Measurements from ENCODE around the gene SH3RF3.

SH3RF3 gene

DNA sequence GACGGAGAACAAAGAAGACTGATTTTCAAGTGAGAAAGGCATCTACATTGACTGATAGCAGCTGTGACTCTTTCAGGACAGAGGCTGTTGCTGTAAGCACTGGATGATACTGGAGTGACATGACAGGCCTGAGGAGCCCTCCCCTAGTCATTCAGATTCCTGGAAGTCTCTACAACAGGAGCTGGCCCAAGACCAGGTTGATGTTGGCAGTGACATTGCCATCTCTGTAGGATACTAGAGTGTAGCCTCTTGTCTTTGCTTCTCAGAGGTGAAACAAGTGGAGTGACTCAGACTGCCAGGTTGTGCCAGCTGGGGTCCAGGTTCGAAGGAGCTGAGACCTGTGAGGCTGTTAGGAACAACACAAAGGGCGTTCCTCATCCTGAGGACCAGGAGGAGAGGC is 44.7 kb upstream of the SH3RF3 start:
- TF ChIP-seq ZNF8 (CRISPR knock-in tag; IDR thresholded peaks at IDR 0.05) (no peak), ZNF565 (CRISPR knock-in tag; conservative IDR thresholded peaks at IDR 0.05; ENCODE audit: low read depth) (no peak), ZFP3 (CRISPR knock-in tag; IDR thresholded peaks at IDR 0.05) (no peak), RARB (CRISPR knock-in tag; IDR thresholded peaks at IDR 0.05) (no peak), OSR1 (CRISPR knock-in tag; IDR thresholded peaks at IDR 0.05) (no peak), GLIS3 (CRISPR knock-in tag; IDR thresholded peaks at IDR 0.05) (no peak), CREB5 (CRISPR knock-in tag; IDR thresholded peaks at IDR 0.05; ENCODE audit: low read depth) (no peak), ZNF70 (CRISPR knock-in tag; IDR thresholded peaks at IDR 0.05) (no peak), PPARA (CRISPR knock-in tag; IDR thresholded peaks at IDR 0.05; ENCODE audit: borderline replicate concordance) (no peak), ZFP30 (CRISPR knock-in tag; IDR thresholded peaks at IDR 0.05) (no peak)
- no peak for ATAC-seq

DNA sequence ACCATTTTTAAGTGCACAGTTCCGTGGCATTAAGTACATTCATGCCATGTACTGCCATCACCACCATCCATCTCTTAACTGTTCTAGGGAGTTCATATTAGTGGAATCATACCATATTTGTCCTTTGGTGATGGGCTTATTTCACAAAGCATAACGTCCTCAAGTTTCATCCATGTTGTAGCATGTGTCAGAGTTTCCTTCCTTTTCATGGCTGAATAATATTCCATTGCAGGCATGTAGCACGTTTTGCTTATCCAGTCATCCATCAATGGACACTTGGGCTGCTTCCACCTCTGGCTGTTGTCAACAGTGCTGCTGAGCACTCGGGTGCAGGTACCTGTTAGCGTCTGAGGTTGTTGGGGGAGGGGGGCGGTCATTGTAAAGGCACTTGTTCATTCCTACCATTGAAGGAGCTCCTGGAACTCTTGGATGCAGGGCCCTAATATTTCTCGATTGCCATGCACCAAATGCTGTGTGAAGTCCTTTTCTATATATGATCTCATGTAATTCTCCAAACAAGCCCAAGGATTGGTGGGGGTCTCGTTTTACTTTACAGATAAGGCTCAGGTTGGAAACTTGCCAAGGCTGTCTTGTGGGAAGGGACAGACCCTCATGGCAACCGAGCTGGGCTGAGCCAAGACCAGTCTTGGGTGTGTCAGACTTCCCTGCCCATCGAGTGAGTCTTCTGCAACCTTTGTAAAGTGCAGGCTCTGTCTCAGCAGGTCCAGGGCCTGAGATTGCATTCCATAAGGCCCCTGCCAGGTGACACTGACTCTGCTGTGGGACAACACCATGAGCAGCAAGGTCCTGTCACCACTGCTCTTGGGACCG is 42.9 kb upstream of the SH3RF3 start:
- no peak for TF ChIP-seq CREB5 (CRISPR knock-in tag; IDR thresholded peaks at IDR 0.05; ENCODE audit: low read depth)
- TF ChIP-seq CSRNP3 (CRISPR knock-in tag; IDR thresholded peaks at IDR 0.05): no peak
- no peak for TF ChIP-seq ZNF8 (CRISPR knock-in tag; IDR thresholded peaks at IDR 0.05)
- TF ChIP-seq SNAI2 (CRISPR knock-in tag; IDR thresholded peaks at IDR 0.05): no peak
- no peak for TF ChIP-seq ZC3H10 (CRISPR knock-in tag; IDR thresholded peaks at IDR 0.05)
- no peak for TF ChIP-seq ZNF565 (CRISPR knock-in tag; conservative IDR thresholded peaks at IDR 0.05; ENCODE audit: low read depth)
- TF ChIP-seq, protein P1, sequence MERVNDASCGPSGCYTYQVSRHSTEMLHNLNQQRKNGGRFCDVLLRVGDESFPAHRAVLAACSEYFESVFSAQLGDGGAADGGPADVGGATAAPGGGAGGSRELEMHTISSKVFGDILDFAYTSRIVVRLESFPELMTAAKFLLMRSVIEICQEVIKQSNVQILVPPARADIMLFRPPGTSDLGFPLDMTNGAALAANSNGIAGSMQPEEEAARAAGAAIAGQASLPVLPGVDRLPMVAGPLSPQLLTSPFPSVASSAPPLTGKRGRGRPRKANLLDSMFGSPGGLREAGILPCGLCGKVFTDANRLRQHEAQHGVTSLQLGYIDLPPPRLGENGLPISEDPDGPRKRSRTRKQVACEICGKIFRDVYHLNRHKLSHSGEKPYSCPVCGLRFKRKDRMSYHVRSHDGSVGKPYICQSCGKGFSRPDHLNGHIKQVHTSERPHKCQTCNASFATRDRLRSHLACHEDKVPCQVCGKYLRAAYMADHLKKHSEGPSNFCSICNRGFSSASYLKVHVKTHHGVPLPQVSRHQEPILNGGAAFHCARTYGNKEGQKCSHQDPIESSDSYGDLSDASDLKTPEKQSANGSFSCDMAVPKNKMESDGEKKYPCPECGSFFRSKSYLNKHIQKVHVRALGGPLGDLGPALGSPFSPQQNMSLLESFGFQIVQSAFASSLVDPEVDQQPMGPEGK (CRISPR knock-in tag; IDR thresholded peaks at IDR 0.05; ENCODE audit: borderline replicate concordance): no peak
- ATAC-seq: no peak

GRCh38 chr2:109086743-109087020 is 42.3 kb upstream of the SH3RF3 start:
- no peak for ATAC-seq
- TF ChIP-seq ZFP30 (CRISPR knock-in tag; IDR thresholded peaks at IDR 0.05): no peak
- no peak for TF ChIP-seq ZNF70 (CRISPR knock-in tag; IDR thresholded peaks at IDR 0.05)
- no peak for TF ChIP-seq OSR1 (CRISPR knock-in tag; IDR thresholded peaks at IDR 0.05)
- no peak for TF ChIP-seq CSDC2 (CRISPR knock-in tag; IDR thresholded peaks at IDR 0.05)
- TF ChIP-seq PPARA (CRISPR knock-in tag; IDR thresholded peaks at IDR 0.05; ENCODE audit: borderline replicate concordance): no peak
- TF ChIP-seq ZNF565 (CRISPR knock-in tag; conservative IDR thresholded peaks at IDR 0.05; ENCODE audit: low read depth): no peak
- TF ChIP-seq ZFP3 (CRISPR knock-in tag; IDR thresholded peaks at IDR 0.05): no peak
- TF ChIP-seq ESRRG (CRISPR knock-in tag; IDR thresholded peaks at IDR 0.05): no peak
- no peak for TF ChIP-seq ZC3H10 (CRISPR knock-in tag; IDR thresholded peaks at IDR 0.05)
- TF ChIP-seq RARB (CRISPR knock-in tag; IDR thresholded peaks at IDR 0.05): no peak
- TF ChIP-seq, protein P2, sequence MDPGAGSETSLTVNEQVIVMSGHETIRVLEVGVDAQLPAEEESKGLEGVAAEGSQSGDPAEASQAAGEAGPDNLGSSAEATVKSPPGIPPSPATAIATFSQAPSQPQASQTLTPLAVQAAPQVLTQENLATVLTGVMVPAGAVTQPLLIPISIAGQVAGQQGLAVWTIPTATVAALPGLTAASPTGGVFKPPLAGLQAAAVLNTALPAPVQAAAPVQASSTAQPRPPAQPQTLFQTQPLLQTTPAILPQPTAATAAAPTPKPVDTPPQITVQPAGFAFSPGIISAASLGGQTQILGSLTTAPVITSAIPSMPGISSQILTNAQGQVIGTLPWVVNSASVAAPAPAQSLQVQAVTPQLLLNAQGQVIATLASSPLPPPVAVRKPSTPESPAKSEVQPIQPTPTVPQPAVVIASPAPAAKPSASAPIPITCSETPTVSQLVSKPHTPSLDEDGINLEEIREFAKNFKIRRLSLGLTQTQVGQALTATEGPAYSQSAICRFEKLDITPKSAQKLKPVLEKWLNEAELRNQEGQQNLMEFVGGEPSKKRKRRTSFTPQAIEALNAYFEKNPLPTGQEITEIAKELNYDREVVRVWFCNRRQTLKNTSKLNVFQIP (CRISPR knock-in tag; IDR thresholded peaks at IDR 0.05; ENCODE audit: borderline replicate concordance, low read depth): no peak
- no peak for TF ChIP-seq CREB5 (CRISPR knock-in tag; IDR thresholded peaks at IDR 0.05; ENCODE audit: low read depth)
- no peak for TF ChIP-seq BACH2 (CRISPR knock-in tag; IDR thresholded peaks at IDR 0.05; ENCODE audit: borderline replicate concordance)
- TF ChIP-seq TCF4 (CRISPR knock-in tag; IDR thresholded peaks at IDR 0.05; ENCODE audit: borderline replicate concordance): no peak
- no peak for TF ChIP-seq TOX (CRISPR knock-in tag; IDR thresholded peaks at IDR 0.05; ENCODE audit: borderline replicate concordance)
- no peak for TF ChIP-seq TSHZ2 (CRISPR knock-in tag; IDR thresholded peaks at IDR 0.05)
- no peak for TF ChIP-seq CSRNP3 (CRISPR knock-in tag; IDR thresholded peaks at IDR 0.05)
- TF ChIP-seq ARNTL (CRISPR knock-in tag; IDR thresholded peaks at IDR 0.05; ENCODE audit: borderline replicate concordance, low read depth): no peak

All from SK-N-SH treated with all-trans-retinoic acid at 6 μM for 48 hours (cell line).